GM18873 (cell line): ENCODE results near the gene HLA-C.
"Not testable (repeated sequence)": the region's sequence is repeated elsewhere in the genome, so short reads cannot be mapped to it uniquely, and the experiment has no call there.

ENCODE experiments used
- ATAC-seq: cut with Tn5 transposase; IDR thresholded peaks from one replicate; pipeline ENCODE4 v1.9.1; 2021; ENCODE audit warnings: mild to moderate bottlenecking, moderate library complexity, moderate number of reproducible peaks; ENCODE audit not compliant: unreplicated experiment, low FRiP score

The HLA-C gene

GRCh38 chr6:31270788-31271640, 878 bp downstream of the HLA-C start:
- ATAC-seq: no peak

DNA sequence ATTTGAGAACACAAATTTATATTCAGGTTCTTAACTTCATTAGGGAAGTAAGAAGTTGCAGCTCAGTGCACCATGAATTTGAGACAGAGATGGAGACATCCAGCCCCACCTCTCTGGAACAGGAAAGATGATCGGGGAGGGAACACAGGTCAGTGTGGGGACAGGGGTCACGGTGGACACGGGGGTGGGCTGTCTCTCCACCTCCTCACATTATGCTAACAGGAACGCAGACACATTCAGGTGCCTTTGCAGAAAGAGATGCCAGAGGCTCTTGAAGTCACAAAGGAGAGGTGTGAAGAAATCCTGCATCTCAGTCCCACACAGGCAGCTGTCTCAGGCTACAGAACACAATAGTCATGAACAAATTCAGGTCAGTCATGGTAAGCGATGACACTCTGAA, 3.1 kb downstream of the HLA-C start:
- ATAC-seq: no peak

DNA sequence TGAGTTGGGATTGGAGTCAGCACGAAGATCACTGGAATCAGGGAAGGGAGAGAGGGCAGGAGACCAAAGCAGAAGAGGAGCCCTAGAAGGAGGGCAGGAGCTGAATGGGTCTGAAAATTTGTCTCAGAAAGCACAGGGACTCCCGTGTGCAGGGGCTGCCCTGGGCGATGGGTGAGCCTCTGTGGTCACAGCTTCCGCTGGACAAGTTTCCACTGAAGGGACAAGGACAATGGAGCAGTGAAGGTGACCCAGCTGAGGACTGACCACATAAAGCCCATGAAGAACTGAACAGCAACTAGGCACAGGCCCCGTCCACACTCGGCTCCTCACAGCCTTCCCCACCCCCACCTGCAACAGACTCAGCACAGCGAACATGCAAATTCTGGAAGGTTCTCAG, 3.5 kb downstream of the HLA-C start:
- ATAC-seq: no peak

DNA sequence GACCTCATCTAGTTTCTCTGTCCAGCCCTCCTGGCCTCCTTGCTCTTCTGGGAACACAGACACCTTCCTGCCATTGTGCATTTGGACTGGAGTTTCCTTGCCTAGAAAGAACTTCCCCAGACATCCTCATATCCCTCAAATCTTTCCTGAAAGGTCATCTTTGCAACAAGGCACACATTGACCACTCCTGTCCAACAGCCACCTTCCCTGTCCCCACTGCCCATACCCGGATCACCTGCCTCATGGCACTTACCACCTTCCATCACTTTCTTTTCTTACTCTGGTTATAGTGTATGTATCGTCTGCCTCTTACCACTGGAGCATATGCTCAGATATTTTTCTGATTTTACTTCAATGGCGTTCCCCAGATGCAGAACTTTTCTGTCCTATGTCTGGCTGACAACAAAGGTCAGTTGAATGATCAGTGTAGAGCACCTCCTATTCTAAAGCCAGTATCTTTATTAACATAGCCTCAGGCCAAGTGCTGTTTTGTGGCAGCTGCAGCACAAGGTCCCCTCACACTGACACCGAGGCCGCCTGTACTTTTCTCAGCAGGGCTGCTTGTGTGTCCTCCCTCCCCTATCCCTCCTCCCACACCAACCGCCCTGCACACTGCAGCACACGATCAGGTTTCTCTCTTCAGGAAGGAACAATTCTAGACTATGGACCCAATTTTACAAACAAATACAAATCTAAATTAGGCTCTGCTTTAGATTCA, 4.1 kb downstream of the HLA-C start:
- no peak for ATAC-seq

DNA sequence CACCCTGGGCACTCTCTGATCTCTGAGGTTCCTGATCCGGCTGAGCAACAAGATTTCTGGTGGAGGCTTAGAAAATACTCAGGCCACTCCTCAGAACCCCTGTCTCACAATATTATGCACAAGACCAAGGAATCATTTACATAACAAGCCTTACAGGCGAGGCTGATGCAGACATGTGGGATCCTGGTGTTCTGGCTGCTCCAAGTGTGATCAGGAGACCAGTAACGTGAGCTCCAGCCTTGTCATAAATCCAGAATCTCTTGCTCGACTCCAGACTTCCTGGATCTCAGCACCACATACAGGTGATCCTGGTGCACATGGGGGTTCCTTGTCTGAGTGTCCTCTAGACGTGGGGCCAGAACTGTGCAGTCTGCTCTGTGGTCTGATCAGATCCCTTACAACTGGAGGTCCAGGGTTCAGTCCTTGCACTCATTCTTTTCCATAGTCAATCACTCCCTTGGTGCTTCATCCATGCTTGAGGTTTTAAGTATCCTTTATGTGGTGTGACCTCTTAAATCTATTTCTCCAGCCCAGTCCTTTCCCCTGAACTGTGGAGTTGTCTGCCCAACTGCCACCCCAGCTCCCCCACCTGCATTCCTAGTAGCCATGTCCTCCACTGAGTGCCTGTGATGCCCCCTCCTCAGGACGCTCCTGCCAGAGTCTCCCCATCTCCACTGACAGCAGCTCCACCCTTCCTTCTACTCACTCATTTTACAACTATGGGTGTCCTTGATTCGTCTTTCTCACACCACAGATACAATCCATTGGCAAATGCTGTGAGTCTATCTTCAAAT, 5.1 kb downstream of the HLA-C start:
- ATAC-seq: no peak

DNA sequence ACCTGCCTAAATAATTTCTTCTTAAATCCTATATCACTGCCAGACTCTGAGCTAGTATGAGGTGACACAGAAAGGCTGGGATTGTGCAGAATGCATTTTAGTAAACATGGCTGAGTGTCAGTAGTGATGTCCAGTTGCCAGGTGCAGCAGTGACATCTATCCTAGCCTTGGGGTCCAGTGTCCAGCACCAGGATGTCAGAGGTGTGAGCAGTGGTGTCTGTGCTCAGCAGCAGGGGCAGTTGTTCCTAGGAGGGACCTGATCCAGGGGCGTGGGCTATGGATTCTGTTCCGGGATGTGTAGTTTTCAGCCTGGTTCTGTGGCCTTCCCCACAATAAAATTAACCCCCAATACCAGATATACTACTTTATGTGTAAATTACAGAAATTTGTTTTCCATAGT, 6.0 kb downstream of the HLA-C start:
- no peak for ATAC-seq

DNA sequence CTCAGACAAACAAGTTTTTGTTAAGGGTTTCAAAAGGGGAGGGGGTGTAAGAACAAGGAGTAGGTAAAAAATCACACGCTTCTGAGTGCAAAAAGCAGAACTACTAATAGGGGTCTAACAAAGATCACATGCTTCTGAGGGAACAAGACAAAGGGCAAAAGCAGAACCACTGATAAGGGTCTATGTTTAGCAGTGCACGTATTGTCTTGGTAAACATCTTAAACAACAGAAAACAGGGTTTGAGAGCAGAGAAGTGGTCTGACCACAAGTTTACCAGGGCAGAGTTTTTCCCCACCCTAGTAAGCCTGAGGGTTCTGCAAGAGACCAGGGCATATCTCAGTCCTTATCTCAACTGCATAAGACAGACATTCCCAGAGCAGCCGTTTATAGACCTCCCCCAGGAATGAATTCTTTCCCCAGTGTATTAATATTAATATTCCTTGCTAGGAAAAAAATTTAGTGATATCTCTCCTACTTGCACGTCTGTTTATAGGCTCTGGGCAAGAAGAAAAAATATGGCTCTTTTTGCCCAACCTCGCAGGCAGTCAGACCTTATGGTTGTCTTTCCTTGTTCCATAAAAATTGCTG, 8.5 kb downstream of the HLA-C start:
- ATAC-seq: not testable (repeated sequence)

DNA sequence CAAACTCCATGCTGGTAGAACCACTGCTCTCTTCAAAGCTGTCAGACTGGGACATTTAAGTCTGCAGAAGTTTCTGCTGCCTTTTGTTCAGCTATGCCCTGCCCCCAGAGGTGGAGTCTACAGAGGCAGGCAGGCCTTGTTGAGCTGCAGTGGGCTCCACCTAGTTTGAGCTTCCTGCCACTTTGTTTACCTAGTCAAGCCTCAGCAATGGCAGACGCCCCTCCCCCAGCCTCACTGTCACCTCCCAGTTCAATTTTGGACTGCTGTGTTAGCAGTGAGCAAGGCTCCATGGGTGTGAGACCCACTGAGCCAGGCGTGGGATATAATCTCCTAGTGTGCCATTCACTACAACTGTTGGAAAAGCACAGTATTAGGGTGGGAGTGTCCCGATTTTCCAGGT, 11.9 kb downstream of the HLA-C start:
- ATAC-seq: not testable (repeated sequence)

DNA sequence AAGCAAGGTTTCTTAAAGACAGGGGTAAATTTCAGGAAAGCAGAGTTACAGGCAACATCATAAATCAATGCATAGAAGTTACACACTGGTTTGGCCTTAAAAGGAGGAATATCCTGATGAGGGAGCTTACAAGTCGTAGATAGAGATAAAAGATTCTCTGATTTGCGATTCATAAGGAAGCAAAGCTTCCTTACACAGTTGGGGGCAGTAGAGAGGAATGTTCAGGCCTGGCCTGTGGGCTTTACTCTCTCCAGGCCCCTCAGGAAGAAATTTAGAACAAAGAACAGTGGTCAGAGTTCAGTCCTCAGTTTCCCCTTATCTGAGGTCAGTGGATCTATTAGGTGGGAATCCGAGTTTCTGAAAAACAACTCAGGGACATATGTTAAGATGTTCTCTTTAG, 19.3 kb downstream of the HLA-C start:
- ATAC-seq: no peak

DNA sequence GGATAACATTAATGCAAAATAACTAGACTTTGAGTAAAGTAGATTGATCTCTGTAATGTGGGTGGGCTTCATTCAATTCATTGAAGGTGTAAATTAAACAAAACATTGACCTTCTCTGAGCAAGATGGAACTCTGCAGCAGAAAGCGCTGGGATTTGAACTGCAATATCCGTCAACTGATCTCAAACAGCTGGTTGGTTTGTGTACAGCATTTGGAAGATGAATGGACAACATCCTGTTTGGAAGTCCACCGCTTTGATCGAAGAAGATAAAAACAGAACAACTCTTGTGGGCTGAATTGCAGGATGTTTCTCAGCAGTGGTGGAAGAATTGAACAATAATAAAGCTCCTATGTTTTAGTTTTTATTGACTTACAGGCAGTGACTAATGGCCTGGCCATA, 20.6 kb downstream of the HLA-C start:
- ATAC-seq: no peak

DNA sequence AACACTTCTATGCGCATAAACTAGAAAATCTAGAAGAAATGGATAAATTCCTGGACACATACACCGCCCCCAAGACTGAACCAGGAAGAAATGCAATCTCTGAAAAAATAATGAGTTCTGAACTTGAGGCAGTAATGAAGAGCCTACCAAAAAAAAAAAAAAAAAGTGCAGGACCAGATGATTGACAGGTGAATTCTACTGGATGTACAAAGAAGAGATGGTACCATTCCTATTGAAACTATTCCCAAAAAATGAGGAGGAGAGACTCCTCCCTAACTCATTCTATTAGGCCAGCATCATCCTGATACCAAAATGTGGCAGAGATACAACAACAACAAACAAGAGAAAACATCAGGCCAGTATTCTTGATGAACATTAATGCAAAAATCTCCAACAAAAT, 22.7 kb downstream of the HLA-C start:
- ATAC-seq: no peak

GRCh38 chr6:31247813-31248212, 24.1 kb downstream of the HLA-C start:
- no peak for ATAC-seq

DNA sequence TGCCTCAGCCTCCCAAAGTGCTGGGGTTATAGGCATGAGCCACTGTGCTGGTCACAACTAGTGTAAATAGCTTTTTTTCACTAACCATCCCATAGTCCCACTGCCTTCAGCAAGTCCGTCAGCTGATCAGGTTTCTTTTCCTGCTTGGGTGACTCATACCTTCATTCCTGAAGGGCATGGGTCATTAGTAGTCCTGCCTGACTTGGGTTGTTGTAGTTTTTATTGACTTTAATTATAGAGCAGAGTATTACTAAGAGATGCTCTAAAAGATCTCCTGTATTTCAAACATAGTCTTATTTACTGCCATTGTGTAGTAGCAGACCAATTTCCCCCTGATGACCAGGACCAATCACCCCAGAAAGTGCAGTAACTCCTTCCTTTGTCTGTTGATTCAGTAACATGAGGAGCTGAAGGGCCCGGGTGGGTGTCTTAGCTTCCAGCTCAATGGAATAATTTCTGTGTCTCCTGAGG, 25.8 kb downstream of the HLA-C start:
- ATAC-seq: no peak

DNA sequence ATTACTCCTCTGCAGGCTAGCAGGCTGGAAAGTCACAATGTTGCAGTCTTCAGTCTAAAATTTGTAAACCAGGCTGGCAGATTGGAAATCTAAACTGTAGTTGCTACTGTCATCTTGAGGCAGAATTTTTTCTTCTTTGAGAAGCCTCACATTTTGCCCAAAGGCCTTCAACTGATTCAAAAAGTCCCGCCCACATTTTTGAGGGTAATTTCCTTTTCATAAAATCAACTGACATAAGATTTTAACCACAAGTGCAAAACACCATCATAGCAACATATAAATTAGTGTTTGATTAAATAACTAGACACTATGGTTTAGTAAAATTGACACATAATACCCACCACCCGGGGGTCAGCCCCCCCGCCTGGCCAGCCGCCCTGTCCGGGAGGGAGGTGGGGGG, 28.4 kb downstream of the HLA-C start:
- ATAC-seq: no peak

DNA sequence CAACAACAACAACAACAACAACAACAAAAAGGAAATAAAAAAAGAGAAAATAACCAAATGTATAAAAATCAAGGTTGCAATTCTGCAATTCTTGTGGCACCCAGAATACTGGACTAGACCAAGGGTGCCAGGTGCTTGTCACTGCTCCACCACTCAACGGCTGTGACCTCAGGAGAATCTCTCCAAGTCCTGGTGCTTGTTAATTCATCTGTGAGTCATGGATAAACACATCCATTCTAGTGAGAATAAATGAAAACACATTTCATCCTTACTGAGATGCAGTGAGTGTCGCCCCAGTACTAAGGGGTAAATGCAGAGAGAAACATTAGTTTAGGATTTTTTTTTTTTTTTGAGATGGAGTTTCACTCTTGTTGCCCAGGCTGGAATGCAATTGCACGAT, 32.0 kb downstream of the HLA-C start:
- no peak for ATAC-seq

DNA sequence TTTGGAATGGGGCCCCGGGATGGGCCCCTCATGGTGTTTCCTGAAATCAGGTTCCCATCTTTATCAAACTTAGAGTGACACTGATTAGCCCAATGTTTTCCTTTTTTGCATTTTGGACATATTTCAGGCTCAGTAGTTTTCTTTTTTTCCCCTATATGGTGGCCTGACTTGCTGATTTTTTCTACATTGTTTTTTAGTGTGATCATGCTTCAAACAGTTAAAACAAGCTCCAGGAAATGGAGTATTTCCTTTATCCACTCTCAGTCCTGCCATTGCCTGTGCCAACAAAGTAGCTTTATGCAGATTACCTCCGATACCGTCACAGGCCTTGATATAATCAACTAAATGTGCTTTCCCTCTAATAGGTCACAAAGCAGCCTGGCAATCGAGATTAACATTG, 37.8 kb downstream of the HLA-C start:
- ATAC-seq: not testable (repeated sequence)

DNA sequence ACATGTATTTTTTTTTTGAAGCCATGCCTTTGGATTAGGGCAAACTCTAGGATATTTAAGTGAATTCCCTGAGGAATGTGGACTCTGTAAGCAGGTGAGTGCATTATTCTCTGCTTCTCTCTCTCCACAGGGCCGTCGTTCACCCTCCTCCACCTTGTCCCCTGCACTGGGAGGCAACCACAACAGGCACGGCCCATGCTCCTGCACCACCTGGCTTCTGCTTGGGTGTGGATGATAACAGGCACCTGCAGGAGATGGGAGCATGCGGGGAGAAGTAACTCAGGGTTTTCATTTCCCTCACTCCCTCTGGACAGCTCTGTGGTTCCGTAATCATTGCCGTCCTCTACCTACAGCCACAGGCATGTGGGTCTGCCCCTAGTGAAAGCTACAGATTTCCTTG, 43.4 kb downstream of the HLA-C start:
- ATAC-seq: no peak

DNA sequence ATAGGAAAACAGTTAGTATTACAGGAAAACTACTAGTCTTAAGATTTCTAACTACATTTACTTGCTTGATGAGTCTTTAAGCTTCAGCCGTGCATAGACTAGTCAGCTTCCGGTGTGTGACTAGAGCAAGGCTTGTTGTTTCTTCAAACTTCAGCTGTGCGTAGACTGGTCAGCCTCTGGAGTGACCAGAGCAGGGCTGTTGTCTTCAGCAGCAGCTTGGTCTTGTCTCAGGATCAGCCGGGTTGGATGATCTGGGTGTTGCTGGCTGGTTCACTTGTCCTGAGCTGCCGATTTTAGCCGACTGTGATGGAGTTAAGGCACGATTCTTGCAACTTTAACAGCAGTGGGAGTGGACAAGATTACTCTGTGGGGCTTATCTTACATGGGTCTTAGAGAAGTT, 44.7 kb downstream of the HLA-C start:
- no peak for ATAC-seq

DNA sequence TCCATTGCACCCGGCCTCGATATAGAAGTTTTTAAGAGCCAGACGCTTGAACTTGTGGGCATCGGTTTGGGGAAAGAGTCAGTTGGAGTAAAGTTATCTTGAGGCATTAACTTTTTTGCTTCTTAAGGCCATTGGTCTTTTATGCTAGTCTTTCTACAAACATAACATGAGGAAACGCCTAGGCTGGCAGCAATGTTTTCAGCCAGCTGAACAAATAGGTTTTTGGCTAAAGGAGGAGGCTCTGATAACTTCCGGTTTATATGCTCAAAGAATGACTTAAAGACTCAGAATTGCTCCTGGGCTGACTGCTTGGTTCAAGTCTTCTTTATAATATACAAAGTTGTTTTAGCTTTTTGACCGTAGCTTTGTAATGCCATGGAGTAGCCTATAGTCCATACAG, 46.2 kb downstream of the HLA-C start:
- ATAC-seq: no peak

DNA sequence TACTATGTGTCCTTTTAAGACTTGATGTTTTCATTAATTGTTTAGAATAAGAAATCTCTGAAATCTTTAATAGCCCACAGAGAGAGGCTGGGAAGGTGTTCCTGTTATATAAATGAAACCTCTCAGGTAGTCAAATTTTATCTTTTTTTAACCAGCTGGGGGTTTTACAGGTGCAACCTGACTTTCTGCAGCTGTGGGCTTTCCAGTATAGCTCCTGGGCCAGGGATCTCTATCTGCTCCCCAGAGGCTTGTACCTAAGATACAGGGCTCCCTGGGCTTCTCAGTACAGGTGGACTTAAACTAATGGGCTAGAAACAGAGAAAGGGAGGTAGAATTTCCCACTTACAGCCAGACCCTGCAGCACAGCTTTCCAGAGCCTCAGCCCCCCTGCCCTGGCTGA, 49.4 kb downstream of the HLA-C start:
- ATAC-seq: no peak
